Spinal cord (tissue), 10 donors: ENCODE results near the gene PSMG1. TPM values are rescaled to one million over a fixed set of nuclear protein-coding genes. Genes with fewer than 3 reads are reported as not detected.

Source experiments
- DNase-seq, 6 donors: peaks; one replicate each; pipeline versions ENCODE4 v3.0.0 to v3.0.0-alpha.2; 2013 to 2015; ENCODE audit warnings: low spot score in 6 of 6, low read depth in 4 of 6
- H3K27ac ChIP-seq: one replicate; pipeline ENCODE4 v1.5.1; 2013; ENCODE audit warnings: low read depth, low read length, control low read depth
- H3K27me3 ChIP-seq: one replicate; pipeline ENCODE4 v1.6.1; 2013; ENCODE audit warnings: low read length; ENCODE audit not compliant: control insufficient read depth, insufficient read depth
- H3K36me3 ChIP-seq: one replicate; pipeline ENCODE4 v1.6.1; 2013; ENCODE audit warnings: low read length; ENCODE audit not compliant: control insufficient read depth, insufficient read depth
- H3K4me1 ChIP-seq: one replicate; pipeline ENCODE4 v1.6.1; 2013; ENCODE audit warnings: low read length; ENCODE audit not compliant: control insufficient read depth, insufficient read depth
- H3K4me3 ChIP-seq: one replicate; pipeline ENCODE4 v1.5.1; 2013; ENCODE audit warnings: low read depth, low read length, control low read depth
- H3K9me3 ChIP-seq: one replicate; pipeline ENCODE4 v1.6.1; 2013; ENCODE audit warnings: low read length; ENCODE audit not compliant: control insufficient read depth, insufficient read depth
- WGBS: methylation state at CpG from one replicate; pipeline ENCODE4 v1.1.5; 2013; ENCODE audit warnings: missing lambda C conversion rate; ENCODE audit not compliant: insufficient coverage; 5-methylcytosine and 5-hydroxymethylcytosine counted together
- polyA plus RNA-seq, 2 donors: library from polyadenylated mRNA; unstranded; fragments of 120-200 nt; gene quantifications; one replicate each; pipeline ENCODE4 v1.2.1, GENCODE V29; 2013; ENCODE audit not compliant: insufficient read length in 2 of 2
- total RNA-seq, 2 donors: library from RNA; depleted of rRNA in 1 of 2; stranded (reverse); fragments of 120-200 nt in 1 of 2; fragments of >200 nt in 1 of 2; gene quantifications; one replicate each; pipeline versions ENCODE4 v1.2.3 to v1.2.4, GENCODE V29; 2013 to 2014
- donor health status: healthy.

Gene PSMG1
- total and polyA plus RNA-seq, 4 donors, result 34.4 to 46.0 (median 44.6) TPM

GRCh38 chr21:39196310-39196709 is 13.1 kb upstream of the PSMG1 start:
- no peak for DNase-seq
- Histone ChIP-seq H3K27me3 (no peaks in the 10 kb centered on the region), H3K4me3 (no peak overlapping the region), H3K9me3 (no peaks in the 10 kb centered on the region), H3K36me3 (peaks cover 4% of the 10 kb centered on the region), H3K4me1 (no peaks in the 10 kb centered on the region), H3K27ac (no peak overlapping the region)
- WGBS, result 71% methylated on average over 1 of the region's 7 CpGs

- WGBS, result no CpG with 5 or more reads among the region's 1 CpG
- H3K4me1 ChIP-seq, result no peaks in the 10 kb centered on the region
- no peaks in the 10 kb centered on the region for H3K9me3 ChIP-seq
- no peaks in the 10 kb centered on the region for H3K36me3 ChIP-seq
- H3K4me3 ChIP-seq, result no peak overlapping the region
- no peak overlapping the region for H3K27ac ChIP-seq
- DNase-seq, result no peak
- H3K27me3 ChIP-seq, result no peaks in the 10 kb centered on the region
Observed at GRCh38 chr21:39193380-39193779, 10.1 kb upstream of the PSMG1 start.

GRCh38 chr21:39189857-39190604 is 6.8 kb upstream of the PSMG1 start:
- Histone ChIP-seq H3K27ac (no peak overlapping the region), H3K4me1 (no peaks in the 10 kb centered on the region), H3K27me3 (no peaks in the 10 kb centered on the region), H3K36me3 (no peaks in the 10 kb centered on the region), H3K4me3 (no peak overlapping the region), H3K9me3 (no peaks in the 10 kb centered on the region)
- DNase-seq, result no peak

DNA sequence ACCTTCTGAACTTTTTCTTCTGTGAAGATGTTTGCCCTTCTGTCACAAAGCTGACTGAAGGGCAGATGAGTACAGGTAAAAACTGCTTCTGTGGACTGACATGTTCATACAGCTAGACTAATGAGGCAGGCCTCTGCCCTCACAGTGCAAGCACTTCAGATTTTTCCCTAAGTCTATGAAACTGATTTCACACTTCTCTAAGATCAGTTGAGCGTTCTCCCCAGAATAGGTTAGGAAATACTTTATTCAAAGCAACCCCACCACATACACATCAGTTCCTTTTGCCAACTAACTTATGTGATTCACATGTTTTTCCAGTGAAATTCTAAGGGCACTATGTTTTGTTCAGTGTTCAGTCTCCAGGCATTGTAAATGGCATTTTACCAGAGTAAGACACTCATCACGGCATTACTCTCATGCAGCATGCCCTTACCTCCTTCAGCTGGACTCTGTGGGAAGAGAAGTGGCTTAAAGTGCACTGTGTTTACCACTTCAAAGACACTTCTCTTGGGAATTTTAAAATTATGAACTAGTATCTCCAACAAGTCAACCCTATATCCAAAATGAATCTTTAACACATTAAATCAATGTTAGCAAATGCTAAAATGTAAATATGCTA is 5.4 kb upstream of the PSMG1 start:
- WGBS, result no CpG with 5 or more reads among the region's 2 CpGs
- Histone ChIP-seq H3K9me3 (no peaks in the 10 kb centered on the region), H3K27me3 (no peaks in the 10 kb centered on the region), H3K27ac (no peak overlapping the region), H3K4me3 (no peak overlapping the region), H3K4me1 (no peaks in the 10 kb centered on the region), H3K36me3 (no peaks in the 10 kb centered on the region)
- DNase-seq, result no peak

GRCh38 chr21:39187141-39187540 is 3.9 kb upstream of the PSMG1 start:
- Histone ChIP-seq H3K36me3 (no peaks in the 10 kb centered on the region), H3K27ac (no peak overlapping the region), H3K9me3 (no peaks in the 10 kb centered on the region), H3K4me1 (no peaks in the 10 kb centered on the region), H3K4me3 (no peak overlapping the region), H3K27me3 (no peaks in the 10 kb centered on the region)
- DNase-seq, result no peak
- WGBS, result 86% methylated on average over 1 of the region's 5 CpGs

- no peak overlapping the region for H3K4me3 ChIP-seq
- no peak for DNase-seq
Observed at GRCh38 chr21:39186676-39187075, 3.4 kb upstream of the PSMG1 start.

GRCh38 chr21:39185157-39185556 is 1.9 kb upstream of the PSMG1 start:
- Histone ChIP-seq H3K27ac (no peak overlapping the region), H3K4me1 (no peaks in the 10 kb centered on the region), H3K9me3 (no peaks in the 10 kb centered on the region), H3K27me3 (no peaks in the 10 kb centered on the region), H3K36me3 (no peaks in the 10 kb centered on the region), H3K4me3 (no peak overlapping the region)
- WGBS, result no CpG with 5 or more reads among the region's 2 CpGs
- no peak for DNase-seq

More at GRCh38 chr21:39186676-39187075, 3.4 kb upstream of the PSMG1 start:
- Histone ChIP-seq H3K36me3 (no peaks in the 10 kb centered on the region), H3K27me3 (no peaks in the 10 kb centered on the region), H3K27ac (no peak overlapping the region), H3K9me3 (no peaks in the 10 kb centered on the region), H3K4me1 (no peaks in the 10 kb centered on the region)

DNA sequence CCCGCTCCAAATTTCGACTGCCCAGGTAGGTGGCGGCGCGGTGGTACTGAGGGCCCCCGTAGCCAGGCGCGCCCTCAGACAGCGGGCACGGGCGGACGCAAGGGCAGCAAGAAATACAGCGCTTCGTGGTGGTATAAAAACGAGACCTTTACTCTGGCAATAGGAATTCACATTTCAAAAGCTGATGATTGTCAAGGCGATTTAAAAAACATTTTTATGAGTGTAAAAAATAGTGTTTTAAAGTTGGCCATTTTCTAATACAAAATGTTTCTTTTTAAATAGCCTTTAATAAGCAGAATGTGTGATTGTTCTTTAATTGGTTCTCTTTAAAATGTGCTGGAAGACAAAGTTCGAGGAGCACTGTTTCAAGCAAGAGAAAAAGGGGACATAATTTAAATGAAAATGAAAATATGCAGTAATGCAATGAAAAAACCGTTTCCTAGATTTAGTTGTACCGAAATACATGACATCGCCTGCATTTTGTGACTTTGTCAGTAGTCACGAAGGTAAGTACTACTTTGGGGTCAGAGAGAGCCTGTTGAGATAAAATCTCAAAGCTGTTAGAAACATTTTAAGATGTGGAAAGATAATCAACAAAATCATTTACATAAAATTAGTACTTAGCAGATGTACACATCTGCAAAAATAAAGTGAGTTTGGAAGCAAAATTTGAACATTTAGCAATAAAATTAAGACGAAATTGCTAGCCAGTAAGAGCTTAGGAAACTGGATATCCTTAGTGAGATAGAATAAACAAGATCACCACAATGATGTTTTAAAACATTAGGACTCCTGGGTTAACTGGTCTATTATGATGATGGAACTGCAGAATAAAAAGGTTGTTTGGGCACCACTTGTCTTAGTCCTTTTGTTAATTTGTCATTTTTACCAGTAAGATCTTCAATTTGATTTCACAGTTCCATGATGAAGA is 1.1 kb upstream of the PSMG1 start:
- Histone ChIP-seq H3K9me3 (no peaks in the 10 kb centered on the region), H3K27me3 (no peaks in the 10 kb centered on the region), H3K36me3 (no peaks in the 10 kb centered on the region), H3K4me1 (no peaks in the 10 kb centered on the region), H3K27ac (peak overlapping the region; percentile 93), H3K4me3 (peak overlapping the region; percentile 81)
- whole genome bisulfite sequencing, result 7% methylated on average over 16 of the region's 22 CpGs
- peak in 1 of 6 donors; percentile 12 for DNase-seq

GRCh38 chr21:39182484-39183271 is 573 bp downstream of the PSMG1 start:
- peak in 3 of 6 donors; percentile 19 to 69 (median 64) for DNase-seq
- H3K27me3 ChIP-seq, result no peaks in the 10 kb centered on the region
- H3K4me1 ChIP-seq, result no peaks in the 10 kb centered on the region
- H3K9me3 ChIP-seq, result no peaks in the 10 kb centered on the region
- WGBS, result 3% methylated on average over 50 of the region's 51 CpGs
- H3K4me3 ChIP-seq, result peak overlapping the region; percentile 81
- H3K27ac ChIP-seq, result peak overlapping the region; percentile 93
- no peaks in the 10 kb centered on the region for H3K36me3 ChIP-seq
